Hepatocyte (in vitro differentiated cells): Measurements from ENCODE around the gene MACROD2. TPM values are rescaled to one million over a fixed set of nuclear protein-coding genes. Genes with fewer than 3 reads are reported as not detected.

Experiments
- DNase-seq: peaks from one replicate; pipeline ENCODE4 v3.0.0-alpha.2; 2016; ENCODE audit warnings: low spot score
- H2AFZ ChIP-seq: fragments of 200-600 bp; sonication (generic); 2 replicates; pipeline ENCODE4 v1.6.0; 2016; ENCODE audit warnings: antibody characterized with exemption, mild to moderate bottlenecking
- H3K27ac ChIP-seq: fragments of 200-600 bp; sonication (generic); 2 replicates; pipeline ENCODE4 v1.5.1; 2016; ENCODE audit warnings: mild to moderate bottlenecking
- H3K27me3 ChIP-seq: fragments of 200-600 bp; sonication (generic); 2 replicates; pipeline ENCODE4 v1.6.1; 2016
- H3K36me3 ChIP-seq: fragments of 200-600 bp; sonication (generic); replicated peaks from 2 replicates; pipeline ENCODE4 v1.5.1; 2016; ENCODE audit warnings: low read depth; ENCODE audit not compliant: insufficient read depth
- H3K4me1 ChIP-seq: fragments of 200-600 bp; sonication (generic); 2 replicates; pipeline ENCODE4 v1.5.1; 2016; ENCODE audit warnings: mild to moderate bottlenecking, moderate library complexity; ENCODE audit not compliant: insufficient read depth
- H3K4me2 ChIP-seq: fragments of 200-600 bp; sonication (generic); 2 replicates; pipeline ENCODE4 v1.6.0; 2016
- H3K4me3 ChIP-seq: fragments of 200-600 bp; sonication (generic); 2 replicates; pipeline ENCODE4 v1.5.1; 2016; ENCODE audit warnings: mild to moderate bottlenecking
- H3K79me2 ChIP-seq: fragments of 200-600 bp; sonication (generic); 2 replicates; pipeline ENCODE4 v1.6.0; 2017; ENCODE audit warnings: mild to moderate bottlenecking
- H3K9me2 ChIP-seq: fragments of 200-600 bp; sonication (generic); replicated peaks from 2 replicates; pipeline ENCODE4 v1.6.0; 2017; ENCODE audit warnings: mild to moderate bottlenecking; ENCODE audit not compliant: insufficient read depth
- H3K9me3 ChIP-seq: fragments of 200-600 bp; sonication (generic); 2 replicates; pipeline ENCODE4 v1.5.1; 2016; ENCODE audit warnings: low read depth, mild to moderate bottlenecking
- H4K20me1 ChIP-seq: fragments of 200-600 bp; sonication (generic); 2 replicates; pipeline ENCODE4 v1.6.0; 2016; ENCODE audit warnings: mild to moderate bottlenecking; ENCODE audit not compliant: insufficient read depth, poor library complexity, severe bottlenecking
- EZH2 ChIP-seq: fragments of 200-600 bp; sonication (generic); IDR thresholded peaks from 2 replicates; pipeline ENCODE4 v1.6.1; 2016; ENCODE audit warnings: antibody characterized with exemption, mild to moderate bottlenecking, borderline replicate concordance
- EZH2phosphoT487 ChIP-seq: fragments of 200-600 bp; sonication (generic); IDR thresholded peaks from one replicate; pipeline ENCODE4 v1.6.1; 2018; ENCODE audit warnings: antibody characterized with exemption, mild to moderate bottlenecking, low read depth, moderate library complexity; ENCODE audit not compliant: unreplicated experiment, severe bottlenecking
- WGBS: methylation state at CpG from one replicate; pipeline ENCODE4 v1.1.6; 2016; ENCODE audit warnings: low lambda C conversion rate; ENCODE audit errors: missing lambda C conversion rate; 5-methylcytosine and 5-hydroxymethylcytosine counted together
- polyA plus RNA-seq: library from polyadenylated mRNA; unstranded; fragments of >200 nt; fragmentation: Nextera tagmentation; extraction: Ambion mirVana; gene quantifications from 2 replicates; pipeline ENCODE4 v1.2.1, GENCODE V29; 2016
- total RNA-seq: library from RNA; depleted of rRNA; stranded (reverse); fragments of >200 nt; gene quantifications from 2 replicates; pipeline ENCODE4 v1.2.3, GENCODE V29; 2014
- TF ChIP-seq, protein P1 (sequence below): fragments of 200-600 bp; sonication (generic); IDR thresholded peaks from 2 replicates; pipeline ENCODE4 v1.5.1; 2016; ENCODE audit warnings: antibody characterized with exemption, mild to moderate bottlenecking; ENCODE audit not compliant: poor library complexity

Gene MACROD2
- total and polyA plus RNA-seq, 2 experiments from 2014 or later = 2.4 to 3.1 TPM

DNA sequence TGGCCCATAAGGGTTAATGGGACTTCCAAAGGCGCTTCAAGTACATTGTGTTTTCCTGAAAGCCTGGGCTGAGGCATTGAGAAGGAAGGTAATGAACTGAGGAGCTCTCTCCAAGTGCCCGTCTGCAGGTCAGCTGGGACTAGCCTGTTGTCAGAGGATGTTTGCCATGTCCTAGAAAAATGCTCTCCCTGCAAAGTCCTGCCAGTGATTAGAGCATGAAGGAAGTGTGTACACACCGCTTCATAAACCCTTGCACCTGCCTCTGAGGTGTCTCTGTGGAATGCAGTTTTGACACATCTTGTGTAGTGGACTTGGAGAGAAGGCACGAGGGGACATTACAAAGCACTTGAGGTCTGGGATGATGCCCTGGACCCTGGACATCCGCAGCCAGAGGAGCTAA, 2071.3 kb downstream of the MACROD2 start:
- no peak for TF ChIP-seq EZH2phosphoT487
- TF ChIP-seq EZH2 = no peak
- TF ChIP-seq, protein P1, sequence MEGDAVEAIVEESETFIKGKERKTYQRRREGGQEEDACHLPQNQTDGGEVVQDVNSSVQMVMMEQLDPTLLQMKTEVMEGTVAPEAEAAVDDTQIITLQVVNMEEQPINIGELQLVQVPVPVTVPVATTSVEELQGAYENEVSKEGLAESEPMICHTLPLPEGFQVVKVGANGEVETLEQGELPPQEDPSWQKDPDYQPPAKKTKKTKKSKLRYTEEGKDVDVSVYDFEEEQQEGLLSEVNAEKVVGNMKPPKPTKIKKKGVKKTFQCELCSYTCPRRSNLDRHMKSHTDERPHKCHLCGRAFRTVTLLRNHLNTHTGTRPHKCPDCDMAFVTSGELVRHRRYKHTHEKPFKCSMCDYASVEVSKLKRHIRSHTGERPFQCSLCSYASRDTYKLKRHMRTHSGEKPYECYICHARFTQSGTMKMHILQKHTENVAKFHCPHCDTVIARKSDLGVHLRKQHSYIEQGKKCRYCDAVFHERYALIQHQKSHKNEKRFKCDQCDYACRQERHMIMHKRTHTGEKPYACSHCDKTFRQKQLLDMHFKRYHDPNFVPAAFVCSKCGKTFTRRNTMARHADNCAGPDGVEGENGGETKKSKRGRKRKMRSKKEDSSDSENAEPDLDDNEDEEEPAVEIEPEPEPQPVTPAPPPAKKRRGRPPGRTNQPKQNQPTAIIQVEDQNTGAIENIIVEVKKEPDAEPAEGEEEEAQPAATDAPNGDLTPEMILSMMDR = no peak
- peak; percentile 39 for DNase-seq
- Histone ChIP-seq H3K79me2 (no peaks in the 10 kb centered on the region), H3K4me2 (no peak overlapping the region), H2AFZ (no peak overlapping the region), H3K9me2 (no peaks in the 10 kb centered on the region), H3K27me3 (no peaks in the 10 kb centered on the region), H3K4me1 (peaks cover 10% of the 10 kb centered on the region), H3K4me3 (no peak overlapping the region), H3K36me3 (no peaks in the 10 kb centered on the region), H4K20me1 (no peaks in the 10 kb centered on the region), H3K9me3 (no peaks in the 10 kb centered on the region), H3K27ac (peak overlapping the region; percentile 60)
- WGBS = 73% methylated on average over 5 of the region's 5 CpGs

GRCh38 chr20:16069389-16070010, 2074.2 kb downstream of the MACROD2 start:
- Histone ChIP-seq H3K79me2 (no peaks in the 10 kb centered on the region), H3K27me3 (no peaks in the 10 kb centered on the region), H3K27ac (no peak overlapping the region), H3K4me3 (no peak overlapping the region), H3K4me2 (no peak overlapping the region), H3K36me3 (no peaks in the 10 kb centered on the region), H3K9me2 (no peaks in the 10 kb centered on the region), H3K4me1 (peaks cover 4% of the 10 kb centered on the region), H3K9me3 (no peaks in the 10 kb centered on the region), H4K20me1 (no peaks in the 10 kb centered on the region), H2AFZ (no peak overlapping the region)
- 96% methylated on average over 1 of the region's 1 CpG for WGBS
- TF ChIP-seq EZH2 (no peak), EZH2phosphoT487 (no peak)
- TF ChIP-seq, protein P1 = no peak
- no peak for DNase-seq

DNA sequence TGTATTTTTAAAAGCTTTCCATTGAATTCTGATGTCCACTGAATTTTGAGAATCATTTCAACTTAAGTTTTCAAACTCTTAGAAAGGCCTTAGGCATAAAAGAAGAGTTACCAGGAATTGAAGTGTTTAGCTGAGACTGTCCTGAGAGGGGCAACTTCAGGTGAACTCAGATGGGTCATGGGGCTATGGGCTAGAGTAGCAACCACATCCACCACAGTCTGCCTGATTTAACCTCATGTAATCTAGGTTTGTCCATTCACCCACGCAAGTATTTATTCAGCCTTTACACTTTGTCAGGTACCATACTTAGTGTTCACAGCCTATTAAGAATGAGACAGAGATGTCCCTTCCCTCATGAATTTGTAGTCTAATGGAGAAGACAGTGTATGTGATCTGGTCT, 2076.9 kb downstream of the MACROD2 start:
- no peaks in the 10 kb centered on the region for H3K4me1 ChIP-seq
- TF ChIP-seq EZH2phosphoT487 (no peak), EZH2 (no peak)
- TF ChIP-seq, protein P1 = no peak
- H3K9me2 ChIP-seq = no peaks in the 10 kb centered on the region
- H3K4me3 ChIP-seq = no peak overlapping the region
- WGBS = 96% methylated on average over 1 of the region's 1 CpG
- no peaks in the 10 kb centered on the region for H4K20me1 ChIP-seq
- H2AFZ ChIP-seq = no peak overlapping the region
- H3K36me3 ChIP-seq = no peaks in the 10 kb centered on the region
- no peaks in the 10 kb centered on the region for H3K27me3 ChIP-seq
- H3K79me2 ChIP-seq = no peaks in the 10 kb centered on the region
- no peak overlapping the region for H3K4me2 ChIP-seq
- DNase-seq = no peak
- no peaks in the 10 kb centered on the region for H3K9me3 ChIP-seq
- H3K27ac ChIP-seq = no peak overlapping the region
